MG63 (cell line): ENCODE data around the gene OR8K5. TPM values are rescaled to one million over a fixed set of nuclear protein-coding genes. Genes with fewer than 3 reads are reported as not detected.
"Not testable (repeated sequence)": the region's sequence is repeated elsewhere in the genome, so short reads cannot be mapped to it uniquely, and the experiment has no call there.

Experiments used
- DNase-seq: peaks from one replicate; pipeline ENCODE4 v3.0.0-alpha.2; 2020
- H3K27me3 ChIP-seq: fragments of 250-450 bp; sonication (Bioruptor Pico); 2 replicates; pipeline ENCODE4 v1.5.1; 2020; ENCODE audit warnings: mild to moderate bottlenecking, moderate library complexity
- H3K36me3 ChIP-seq: fragments of 250-450 bp; sonication (Bioruptor Pico); 2 replicates; pipeline ENCODE4 v1.5.1; 2020; ENCODE audit warnings: mild to moderate bottlenecking, moderate library complexity
- H3K4me3 ChIP-seq: fragments of 250-450 bp; sonication (Bioruptor Pico); 2 replicates; pipeline ENCODE4 v1.5.1; 2020; ENCODE audit warnings: mild to moderate bottlenecking, moderate library complexity
- H3K9me3 ChIP-seq: fragments of 250-450 bp; sonication (Bioruptor Pico); 2 replicates; pipeline ENCODE4 v1.5.1; 2020; ENCODE audit warnings: mild to moderate bottlenecking, moderate library complexity
- total RNA-seq: library from RNA; depleted of rRNA; stranded (reverse); fragments of >200 nt; shearing (Covaris generic); gene quantifications from 2 replicates; pipeline ENCODE4 v1.2.3, GENCODE V29; 2014; ENCODE audit warnings: low replicate concordance; rRNA removed

The OR8K5 gene
- total RNA-seq: not detected in 2 replicates

- Histone ChIP-seq H3K27me3 (no peaks in the 10 kb centered on the region), H3K9me3 (no peaks in the 10 kb centered on the region), H3K4me3 (no peak within 1 kb of the TSS), H3K36me3 (no peaks in the 10 kb centered on the region)
- DNase-seq: no peak
Observed at GRCh38 chr11:56160217-56160616, at the start of gene OR8K5. Gene OR8K5 (minus strand): TSS chr11:56160317. CDS start chr11:56160317, 0 bp downstream.

- Histone ChIP-seq H3K27me3 (no peaks in the 10 kb centered on the region; the same call in 1 of the 2 replicates), H3K36me3 (no peaks in the 10 kb centered on the region), H3K9me3 (no peaks in the 10 kb centered on the region), H3K4me3 (no peak overlapping the region)
- DNase-seq: no peak
Observed at GRCh38 chr11:56207790-56208189, 47.7 kb upstream of the OR8K5 start.

GRCh38 chr11:56197367-56197766, 37.2 kb upstream of the OR8K5 start:
- no peaks in the 10 kb centered on the region for H3K27me3 ChIP-seq
- H3K4me3 ChIP-seq: no peak overlapping the region
- H3K9me3 ChIP-seq: no peaks in the 10 kb centered on the region
- no peaks in the 10 kb centered on the region for H3K36me3 ChIP-seq
- DNase-seq: no peak

- no peaks in the 10 kb centered on the region for H3K36me3 ChIP-seq
- H3K9me3 ChIP-seq: no peaks in the 10 kb centered on the region
- no peak overlapping the region for H3K4me3 ChIP-seq
- H3K27me3 ChIP-seq: no peaks in the 10 kb centered on the region
- DNase-seq: no peak
Observed at GRCh38 chr11:56196705-56197104, 36.6 kb upstream of the OR8K5 start.

GRCh38 chr11:56188602-56189001, 28.5 kb upstream of the OR8K5 start:
- Histone ChIP-seq H3K36me3 (no peaks in the 10 kb centered on the region), H3K27me3 (no peaks in the 10 kb centered on the region), H3K4me3 (no peak overlapping the region), H3K9me3 (no peaks in the 10 kb centered on the region)
- no peak for DNase-seq

- H3K36me3 ChIP-seq: no peaks in the 10 kb centered on the region
- peaks cover 2% of the 10 kb centered on the region; the same call in 1 of the 2 replicates for H3K9me3 ChIP-seq
- DNase-seq: no peak
- no peaks in the 10 kb centered on the region for H3K27me3 ChIP-seq
- no peak overlapping the region for H3K4me3 ChIP-seq
Observed at GRCh38 chr11:56183459-56183858, 23.3 kb upstream of the OR8K5 start.

- DNase-seq: no peak
- H3K9me3 ChIP-seq: peaks cover 2% of the 10 kb centered on the region; the same call in 1 of the 2 replicates
- no peak within 1 kb of the TSS for H3K4me3 ChIP-seq
- no peaks in the 10 kb centered on the region for H3K36me3 ChIP-seq
- H3K27me3 ChIP-seq: no peaks in the 10 kb centered on the region
Observed at GRCh38 chr11:56176318-56176717, 16.2 kb upstream of the OR8K5 start, which contains the start of gene OR5J2. Gene OR5J2 (plus strand): TSS chr11:56176618. CDS start chr11:56176618, 0 bp downstream.

- Histone ChIP-seq H3K9me3 (no peaks in the 10 kb centered on the region), H3K4me3 (no peak overlapping the region), H3K36me3 (no peaks in the 10 kb centered on the region), H3K27me3 (no peaks in the 10 kb centered on the region)
- no peak for DNase-seq
Observed at GRCh38 chr11:56172256-56172830, 12.2 kb upstream of the OR8K5 start.

- Histone ChIP-seq H3K9me3 (no peaks in the 10 kb centered on the region), H3K36me3 (no peaks in the 10 kb centered on the region), H3K27me3 (no peaks in the 10 kb centered on the region), H3K4me3 (no peak overlapping the region)
- DNase-seq: no peak
Observed at GRCh38 chr11:56163804-56164203, 3.7 kb upstream of the OR8K5 start.

- no peaks in the 10 kb centered on the region; the same call in 1 of the 2 replicates for H3K9me3 ChIP-seq
- DNase-seq: no peak
- H3K4me3 ChIP-seq: no peak overlapping the region
- H3K36me3 ChIP-seq: no peaks in the 10 kb centered on the region
- no peaks in the 10 kb centered on the region for H3K27me3 ChIP-seq
Observed at GRCh38 chr11:56152333-56152732, 7.8 kb downstream of the OR8K5 start.

GRCh38 chr11:56151376-56151775, 8.7 kb downstream of the OR8K5 start:
- H3K36me3 ChIP-seq: no peaks in the 10 kb centered on the region

GRCh38 chr11:56143681-56144080, 16.4 kb downstream of the OR8K5 start:
- not testable (repeated sequence) for H3K4me3 ChIP-seq, H3K27me3 ChIP-seq, H3K36me3 ChIP-seq, DNase-seq, H3K9me3 ChIP-seq

More at GRCh38 chr11:56151376-56151775, 8.7 kb downstream of the OR8K5 start:
- H3K27me3 ChIP-seq: no peaks in the 10 kb centered on the region
- DNase-seq: no peak
- H3K9me3 ChIP-seq: no peaks in the 10 kb centered on the region; the same call in 1 of the 2 replicates
- H3K4me3 ChIP-seq: no peak overlapping the region

GRCh38 chr11:56140151-56140661, 19.9 kb downstream of the OR8K5 start, which contains the start of gene OR8J3:
Gene OR8J3 (minus strand): TSS chr11:56140201. CDS start chr11:56137718, 2,483 bp downstream.
- no peaks in the 10 kb centered on the region for H3K36me3 ChIP-seq
- H3K9me3 ChIP-seq: no peaks in the 10 kb centered on the region
- DNase-seq: no peak
- H3K4me3 ChIP-seq: no peak within 1 kb of the TSS
- no peaks in the 10 kb centered on the region for H3K27me3 ChIP-seq

- Histone ChIP-seq H3K4me3 (no peak within 1 kb of the TSS), H3K27me3 (no peaks in the 10 kb centered on the region), H3K36me3 (no peaks in the 10 kb centered on the region), H3K9me3 (no peaks in the 10 kb centered on the region)
- no peak for DNase-seq
Observed at GRCh38 chr11:56122073-56122472, 38.0 kb downstream of the OR8K5 start, which contains the start of gene OR8H3. Gene OR8H3 (plus strand): TSS chr11:56122373. CDS start chr11:56122373, 0 bp downstream.

Other genes with a start within 250 kb of the OR8K5 start
- gene OR5W2, start 245.7 kb downstream of the OR8K5 start, total RNA-seq: not detected in 2 replicates
- gene OR5I1, start 223.9 kb downstream of the OR8K5 start, total RNA-seq: not detected in 2 replicates
- gene OR10AG1, start 190.4 kb downstream of the OR8K5 start, total RNA-seq: not detected in 2 replicates
- gene OR5F1, start 165.7 kb downstream of the OR8K5 start, total RNA-seq: not detected in 2 replicates
- not detected in 2 replicates for gene OR5AS1, start 132.7 kb downstream of the OR8K5 start, total RNA-seq
- not detected in 2 replicates for gene OR8I2, start 67.0 kb downstream of the OR8K5 start, total RNA-seq
- gene OR8H2, start 56.6 kb downstream of the OR8K5 start, total RNA-seq: not detected in 2 replicates
- not detected in 2 replicates for gene OR8H3, start 37.9 kb downstream of the OR8K5 start, total RNA-seq
- gene OR8J3, start 20.1 kb downstream of the OR8K5 start, total RNA-seq: not detected in 2 replicates
- gene OR5J2, start 16.3 kb upstream of the OR8K5 start, total RNA-seq: not detected in 2 replicates
- not detected in 2 replicates for gene OR5T2, start 73.9 kb upstream of the OR8K5 start, total RNA-seq
- not detected in 2 replicates for gene OR5T3, start 91.9 kb upstream of the OR8K5 start, total RNA-seq
- gene OR5T1, start 113.8 kb upstream of the OR8K5 start, total RNA-seq: not detected in 2 replicates
- not detected in 2 replicates for gene OR8H1, start 131.9 kb upstream of the OR8K5 start, total RNA-seq
- gene OR8K3, start 154.8 kb upstream of the OR8K5 start, total RNA-seq: not detected in 2 replicates
- gene OR8K1, start 185.7 kb upstream of the OR8K5 start, total RNA-seq: not detected in 2 replicates
- gene OR8J1, start 194.0 kb upstream of the OR8K5 start, total RNA-seq: not detected in 2 replicates
- not detected in 2 replicates for gene OR8U1, start 215.3 kb upstream of the OR8K5 start, total RNA-seq